ENCODE results near the gene TINCR. TPM values are rescaled to one million over a fixed set of nuclear protein-coding genes. Genes with fewer than 3 reads are reported as not detected.

Gene TINCR
- polyA plus RNA-seq, 1 donor from 2014 or later = 2.0 TPM

DNA sequence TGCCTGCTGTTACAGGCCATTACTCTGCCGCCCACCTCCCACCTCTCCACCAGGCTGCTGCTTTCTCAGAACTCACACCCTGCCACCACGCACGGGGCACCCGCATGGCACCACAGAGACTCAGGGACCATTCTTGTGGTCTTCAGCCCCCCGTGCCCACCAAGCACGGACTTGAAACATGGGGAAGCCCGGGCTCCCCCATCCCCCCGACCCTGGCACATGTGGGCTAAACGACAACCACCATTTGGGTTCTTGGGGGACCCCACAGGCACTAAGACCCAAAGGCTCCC lies 23.1 kb upstream of the TINCR start:
- H3K27ac ChIP-seq (ENCODE audit: low read length) = no peak overlapping the region
- no peaks in the 10 kb centered on the region for H4K20me1 ChIP-seq (ENCODE audit: insufficient read depth)
- no peaks in the 10 kb centered on the region for H3K79me2 ChIP-seq (replicated peaks; ENCODE audit: insufficient read depth, low read length)

DNA sequence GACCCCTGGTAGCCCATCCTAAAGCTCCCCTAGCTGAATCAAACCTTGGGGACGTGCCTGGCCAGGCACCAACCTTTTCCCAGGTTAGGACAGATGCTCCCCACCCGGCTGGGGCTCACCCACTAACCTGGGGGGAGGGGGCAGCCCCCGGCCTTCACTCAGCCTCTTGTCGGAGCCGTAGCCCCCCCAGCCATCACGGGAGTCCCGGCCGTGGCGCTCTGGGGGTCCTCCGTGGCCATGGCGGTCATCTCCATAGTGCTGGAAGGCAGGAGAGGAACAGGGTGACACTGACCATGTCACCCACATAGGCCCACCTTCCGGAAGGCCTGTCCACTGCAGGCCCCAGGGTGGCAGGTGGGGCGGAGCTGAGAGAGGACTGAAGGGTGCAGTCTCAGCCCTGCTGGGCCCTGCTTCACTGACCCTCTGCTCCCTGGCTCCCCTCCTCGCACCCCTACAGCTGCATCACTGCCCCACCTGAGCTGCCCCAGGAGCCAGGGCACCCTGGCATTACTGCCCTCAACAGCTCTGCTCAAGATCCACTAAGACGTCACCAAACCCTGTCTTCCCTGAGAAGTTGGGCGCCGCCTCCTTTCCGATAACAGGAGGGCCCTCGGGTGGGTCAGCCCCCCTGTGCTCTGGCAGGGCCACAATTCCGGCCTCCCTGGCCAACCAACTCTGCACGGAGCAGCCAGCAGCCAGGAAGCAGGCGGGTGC lies 22.6 kb upstream of the TINCR start:
- no peak overlapping the region for H3K27ac ChIP-seq (ENCODE audit: low read length)
- no peaks in the 10 kb centered on the region for H3K9me3 ChIP-seq (ENCODE audit: low read length)
- no peaks in the 10 kb centered on the region for H3K79me2 ChIP-seq (replicated peaks; ENCODE audit: insufficient read depth, low read length)
- no peaks in the 10 kb centered on the region for H3K27me3 ChIP-seq (ENCODE audit: insufficient read depth, low read depth, low read length)
- H3K36me3 ChIP-seq (ENCODE audit: insufficient read depth, low read length) = no peaks in the 10 kb centered on the region
- no peaks in the 10 kb centered on the region for H3F3A ChIP-seq (ENCODE audit: insufficient read depth, low read length, poor library complexity, severe bottlenecking)
- H3K9me2 ChIP-seq (ENCODE audit: insufficient read depth, low read length) = no peaks in the 10 kb centered on the region
- H2AFZ ChIP-seq (ENCODE audit: low read depth, low read length) = no peak overlapping the region
- H3K4me3 ChIP-seq (ENCODE audit: low read length) = no peak overlapping the region
- no peak overlapping the region for H3K4me2 ChIP-seq (ENCODE audit: low read length)
- TF ChIP-seq POLR2AphosphoS5 (IDR thresholded peaks at IDR 0.05) (no peak), MXI1 (conservative IDR thresholded peaks at IDR 0.05; ENCODE audit: poor library complexity, severe bottlenecking) (no peak), SMC3 (conservative IDR thresholded peaks at IDR 0.05; ENCODE audit: poor library complexity) (no peak), TAF1 (IDR thresholded peaks at IDR 0.05; ENCODE audit: low read depth) (no peak), RAD21 (conservative IDR thresholded peaks at IDR 0.05) (no peak), EP300 (conservative IDR thresholded peaks at IDR 0.05; ENCODE audit: poor library complexity, severe bottlenecking) (no peak), EZH2 (IDR thresholded peaks at IDR 0.05; ENCODE audit: borderline replicate concordance, insufficient read depth, low read length, poor library complexity, severe bottlenecking) (no peak)
- TF ChIP-seq, protein P1, sequence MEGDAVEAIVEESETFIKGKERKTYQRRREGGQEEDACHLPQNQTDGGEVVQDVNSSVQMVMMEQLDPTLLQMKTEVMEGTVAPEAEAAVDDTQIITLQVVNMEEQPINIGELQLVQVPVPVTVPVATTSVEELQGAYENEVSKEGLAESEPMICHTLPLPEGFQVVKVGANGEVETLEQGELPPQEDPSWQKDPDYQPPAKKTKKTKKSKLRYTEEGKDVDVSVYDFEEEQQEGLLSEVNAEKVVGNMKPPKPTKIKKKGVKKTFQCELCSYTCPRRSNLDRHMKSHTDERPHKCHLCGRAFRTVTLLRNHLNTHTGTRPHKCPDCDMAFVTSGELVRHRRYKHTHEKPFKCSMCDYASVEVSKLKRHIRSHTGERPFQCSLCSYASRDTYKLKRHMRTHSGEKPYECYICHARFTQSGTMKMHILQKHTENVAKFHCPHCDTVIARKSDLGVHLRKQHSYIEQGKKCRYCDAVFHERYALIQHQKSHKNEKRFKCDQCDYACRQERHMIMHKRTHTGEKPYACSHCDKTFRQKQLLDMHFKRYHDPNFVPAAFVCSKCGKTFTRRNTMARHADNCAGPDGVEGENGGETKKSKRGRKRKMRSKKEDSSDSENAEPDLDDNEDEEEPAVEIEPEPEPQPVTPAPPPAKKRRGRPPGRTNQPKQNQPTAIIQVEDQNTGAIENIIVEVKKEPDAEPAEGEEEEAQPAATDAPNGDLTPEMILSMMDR (IDR thresholded peaks at IDR 0.05; ENCODE audit: poor library complexity, severe bottlenecking) = no peak
- TF ChIP-seq, protein P2, sequence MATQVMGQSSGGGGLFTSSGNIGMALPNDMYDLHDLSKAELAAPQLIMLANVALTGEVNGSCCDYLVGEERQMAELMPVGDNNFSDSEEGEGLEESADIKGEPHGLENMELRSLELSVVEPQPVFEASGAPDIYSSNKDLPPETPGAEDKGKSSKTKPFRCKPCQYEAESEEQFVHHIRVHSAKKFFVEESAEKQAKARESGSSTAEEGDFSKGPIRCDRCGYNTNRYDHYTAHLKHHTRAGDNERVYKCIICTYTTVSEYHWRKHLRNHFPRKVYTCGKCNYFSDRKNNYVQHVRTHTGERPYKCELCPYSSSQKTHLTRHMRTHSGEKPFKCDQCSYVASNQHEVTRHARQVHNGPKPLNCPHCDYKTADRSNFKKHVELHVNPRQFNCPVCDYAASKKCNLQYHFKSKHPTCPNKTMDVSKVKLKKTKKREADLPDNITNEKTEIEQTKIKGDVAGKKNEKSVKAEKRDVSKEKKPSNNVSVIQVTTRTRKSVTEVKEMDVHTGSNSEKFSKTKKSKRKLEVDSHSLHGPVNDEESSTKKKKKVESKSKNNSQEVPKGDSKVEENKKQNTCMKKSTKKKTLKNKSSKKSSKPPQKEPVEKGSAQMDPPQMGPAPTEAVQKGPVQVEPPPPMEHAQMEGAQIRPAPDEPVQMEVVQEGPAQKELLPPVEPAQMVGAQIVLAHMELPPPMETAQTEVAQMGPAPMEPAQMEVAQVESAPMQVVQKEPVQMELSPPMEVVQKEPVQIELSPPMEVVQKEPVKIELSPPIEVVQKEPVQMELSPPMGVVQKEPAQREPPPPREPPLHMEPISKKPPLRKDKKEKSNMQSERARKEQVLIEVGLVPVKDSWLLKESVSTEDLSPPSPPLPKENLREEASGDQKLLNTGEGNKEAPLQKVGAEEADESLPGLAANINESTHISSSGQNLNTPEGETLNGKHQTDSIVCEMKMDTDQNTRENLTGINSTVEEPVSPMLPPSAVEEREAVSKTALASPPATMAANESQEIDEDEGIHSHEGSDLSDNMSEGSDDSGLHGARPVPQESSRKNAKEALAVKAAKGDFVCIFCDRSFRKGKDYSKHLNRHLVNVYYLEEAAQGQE (IDR thresholded peaks at IDR 0.05; ENCODE audit: borderline replicate concordance) = no peak
- no peaks in the 10 kb centered on the region for H4K20me1 ChIP-seq (ENCODE audit: insufficient read depth)
- no peak overlapping the region for H3K9ac ChIP-seq (ENCODE audit: low read length)

More for the DNA sequence above, 23.1 kb upstream of the TINCR start:
- Histone ChIP-seq H3F3A (ENCODE audit: insufficient read depth, low read length, poor library complexity, severe bottlenecking) (no peaks in the 10 kb centered on the region), H3K9me2 (ENCODE audit: insufficient read depth, low read length) (no peaks in the 10 kb centered on the region), H3K27me3 (ENCODE audit: insufficient read depth, low read depth, low read length) (no peaks in the 10 kb centered on the region), H3K4me3 (ENCODE audit: low read length) (no peak overlapping the region), H3K9me3 (ENCODE audit: low read length) (no peaks in the 10 kb centered on the region), H3K4me2 (ENCODE audit: low read length) (no peak overlapping the region), H3K36me3 (ENCODE audit: insufficient read depth, low read length) (no peaks in the 10 kb centered on the region), H2AFZ (ENCODE audit: low read depth, low read length) (no peak overlapping the region), H3K9ac (ENCODE audit: low read length) (no peak overlapping the region)
- TF ChIP-seq, protein P2 (IDR thresholded peaks at IDR 0.05; ENCODE audit: borderline replicate concordance) = no peak
- TF ChIP-seq EP300 (conservative IDR thresholded peaks at IDR 0.05; ENCODE audit: poor library complexity, severe bottlenecking) (no peak), TAF1 (IDR thresholded peaks at IDR 0.05; ENCODE audit: low read depth) (no peak), EZH2 (IDR thresholded peaks at IDR 0.05; ENCODE audit: borderline replicate concordance, insufficient read depth, low read length, poor library complexity, severe bottlenecking) (no peak), SMC3 (conservative IDR thresholded peaks at IDR 0.05; ENCODE audit: poor library complexity) (no peak), RAD21 (conservative IDR thresholded peaks at IDR 0.05) (no peak), MXI1 (conservative IDR thresholded peaks at IDR 0.05; ENCODE audit: poor library complexity, severe bottlenecking) (no peak), POLR2AphosphoS5 (IDR thresholded peaks at IDR 0.05) (no peak)
- TF ChIP-seq, protein P1 (IDR thresholded peaks at IDR 0.05; ENCODE audit: poor library complexity, severe bottlenecking) = no peak

All from neural cell (in vitro differentiated cells).